OCI-LY7 (cell line): ENCODE measurements around the gene DNAJB5. TPM values are rescaled to one million over a fixed set of nuclear protein-coding genes. Genes with fewer than 3 reads are reported as not detected.

ENCODE experiments used
- BruUV-seq: library from RNA; stranded (reverse); fragments of 400-500 nt; replicated peaks from 2 replicates; lab custom pipeline; 2021; lab: Mats Ljungman, UMichigan
- CTCF ChIA-PET: fragments of 300-600 bp; sonication (Branson Sonifier 250); formaldehyde crosslinking; loops from one replicate; lab custom pipeline; 2022; ENCODE audit warnings: antibody characterized with exemption; ENCODE audit not compliant: unreplicated experiment; lab: Charles Lee
- POLR2A ChIA-PET: fragments of 300-600 bp; sonication (Branson Sonifier 250); formaldehyde crosslinking; loops from one replicate; lab custom pipeline; 2022; ENCODE audit warnings: antibody characterized with exemption; lab: Charles Lee
- DNase-seq: peaks from one replicate; pipeline ENCODE4 v3.0.0-alpha.2; 2015; ENCODE audit warnings: low spot score
- H2AFZ ChIP-seq: fragments of 200-600 bp; sonication (generic), shearing (Covaris generic); 2 replicates; pipeline ENCODE4 v1.6.1; 2014; ENCODE audit warnings: mild to moderate bottlenecking, antibody characterized with exemption, low read length, moderate library complexity
- H3K27ac ChIP-seq: fragments of 200-600 bp; sonication (generic); 2 replicates; pipeline ENCODE4 v1.5.1; 2014; ENCODE audit warnings: mixed run types, low read depth, mild to moderate bottlenecking, moderate library complexity, low read length, inconsistent platforms; ENCODE audit not compliant: poor library complexity, severe bottlenecking
- H3K36me3 ChIP-seq: fragments of 200-600 bp; sonication (generic); 2 replicates; pipeline ENCODE4 v1.6.1; 2014; ENCODE audit warnings: mild to moderate bottlenecking, antibody characterized with exemption, low read length, moderate library complexity, mixed read lengths; ENCODE audit not compliant: insufficient read depth
- H3K4me1 ChIP-seq: fragments of 200-600 bp; sonication (generic); 2 replicates; pipeline ENCODE4 v1.5.1; 2014; ENCODE audit warnings: mild to moderate bottlenecking, low read length; ENCODE audit not compliant: insufficient read depth, poor library complexity, severe bottlenecking
- H3K4me2 ChIP-seq: fragments of 200-600 bp; sonication (generic); 2 replicates; pipeline ENCODE4 v1.6.1; 2014; ENCODE audit warnings: mild to moderate bottlenecking, low read length
- H3K4me3 ChIP-seq: fragments of 200-600 bp; sonication (generic); 2 replicates; pipeline ENCODE4 v1.5.1; 2014; ENCODE audit warnings: mild to moderate bottlenecking, low read depth, low read length; ENCODE audit not compliant: poor library complexity, severe bottlenecking
- H3K79me2 ChIP-seq: fragments of 200-600 bp; sonication (generic); 2 replicates; pipeline ENCODE4 v1.6.1; 2016; ENCODE audit warnings: low read depth, mild to moderate bottlenecking, low read length, moderate library complexity, mixed read lengths; ENCODE audit not compliant: insufficient read depth
- H3K9me2 ChIP-seq: fragments of 200-600 bp; sonication (generic); 2 replicates; pipeline ENCODE4 v1.6.1; 2016; ENCODE audit warnings: mild to moderate bottlenecking, low read length, mixed read lengths; ENCODE audit not compliant: insufficient read depth
- H3K9me3 ChIP-seq: fragments of 200-600 bp; sonication (generic); 2 replicates; pipeline ENCODE4 v1.6.1; 2014; ENCODE audit warnings: mild to moderate bottlenecking, mixed run types, low read length, mixed read lengths
- H4K20me1 ChIP-seq: fragments of 200-600 bp; sonication (generic); 2 replicates; pipeline ENCODE4 v1.6.1; 2014; ENCODE audit warnings: mild to moderate bottlenecking, antibody characterized with exemption, low read length, moderate library complexity, mixed read lengths; ENCODE audit not compliant: insufficient read depth
- CTCF ChIP-seq: fragments of 200-600 bp; sonication (generic); conservative IDR thresholded peaks from 2 replicates; pipeline ENCODE4 v1.5.1; 2014; ENCODE audit warnings: mild to moderate bottlenecking, antibody characterized with exemption, low read length, moderate library complexity, mixed read lengths
- EZH2phosphoT487 ChIP-seq: fragments of 200-600 bp; sonication (generic); IDR thresholded peaks from 2 replicates; pipeline ENCODE4 v1.6.1; 2018; ENCODE audit warnings: low read depth, borderline replicate concordance, mild to moderate bottlenecking, mixed run types, antibody characterized with exemption, low read length, moderate library complexity, mixed read lengths
- intact Hi-C: fragments of 100-400 bp; cut with micrococcal nuclease; formaldehyde crosslinking; loops from one replicate; pipeline ENCODE4 v1.10.0; 2022; ENCODE audit not compliant: unreplicated experiment
- total RNA-seq, 2 experiments: library from RNA; depleted of rRNA in 1 of 2; stranded (reverse); fragments of >200 nt in 1 of 2; shearing (Covaris generic) in 1 of 2; gene quantifications; 2 replicates each; pipeline ENCODE4 v1.2.3, GENCODE V29; 2014 to 2022

The DNAJB5 gene
- total RNA-seq, 2 experiments from 2014 or later = 5.1 to 5.8 TPM

- H3K9me3 ChIP-seq = no peaks in the 10 kb centered on the region
- ChIA-PET CTCF (interaction anchor here (0.6 to 2.2 kb wide), 2 partner anchors 86 to 112 kb away, joined by 3 to 22 read pairs; no protein-coding TSS in a partner anchor), POLR2A (interaction anchor here (0.6 to 1.0 kb wide), 3 partner anchors 70 to 1329 kb away, joined by 3 to 4 read pairs (median 4); partner anchors contain the start of gene UNC13B)
- H3K9me2 ChIP-seq = no peaks in the 10 kb centered on the region
- H4K20me1 ChIP-seq = no peaks in the 10 kb centered on the region
- BruUV-seq = no TSS peak
- peak overlapping the region; percentile 7; the same call in 1 of the 2 replicates for H3K4me2 ChIP-seq
- intact Hi-C loops = loop anchor here (1.0 to 5.0 kb wide), 3 partner anchors 86 to 177 kb away; partner anchors contain the start of genes ATOSB and UNC13B
- peaks cover 72% of the 10 kb centered on the region for H3K4me1 ChIP-seq
- H3K27ac ChIP-seq = no peak overlapping the region
- no peak overlapping the region for H3K4me3 ChIP-seq
- DNase-seq = peak; percentile 76
- H3K79me2 ChIP-seq = no peaks in the 10 kb centered on the region
- TF ChIP-seq CTCF (peak; percentile 97), EZH2phosphoT487 (no peak)
- H3K36me3 ChIP-seq = no peaks in the 10 kb centered on the region
- no peak overlapping the region for H2AFZ ChIP-seq
These were observed 4.1 kb upstream of the DNAJB5 start for GRCh38 chr9:34985311-34985899.

GRCh38 chr9:34986540-34987047, 3.0 kb upstream of the DNAJB5 start:
- no TSS peak for BruUV-seq

More at GRCh38 chr9:34986540-34987047, 3.0 kb upstream of the DNAJB5 start:
- Histone ChIP-seq H3K9me3 (no peaks in the 10 kb centered on the region), H3K4me2 (peak overlapping the region; percentile 62), H3K4me3 (peak overlapping the region; percentile 13), H3K36me3 (no peaks in the 10 kb centered on the region), H3K79me2 (no peaks in the 10 kb centered on the region), H3K9me2 (no peaks in the 10 kb centered on the region), H2AFZ (peak overlapping the region; percentile 43; the same call in 1 of the 2 replicates), H3K4me1 (peaks cover 78% of the 10 kb centered on the region), H4K20me1 (no peaks in the 10 kb centered on the region), H3K27ac (peak overlapping the region; percentile 35)
- DNase-seq = peak; percentile 67
- ChIA-PET CTCF (no interaction called here), POLR2A (no interaction called here)
- intact Hi-C loops = loop anchor here (5.0 kb wide), 2 partner anchors 131 to 176 kb away; partner anchors contain the start of genes ATOSB and UNC13B
- TF ChIP-seq CTCF (no peak), EZH2phosphoT487 (no peak)
